ENCODE measurements around the gene RAD52. TPM values are rescaled to one million over a fixed set of nuclear protein-coding genes. Genes with fewer than 3 reads are reported as not detected.

Gene RAD52
- polyA plus RNA-seq, 1 donor: 27.9 TPM

- DNase-seq: no peak
- Histone ChIP-seq H3K4me1 (ENCODE audit: control insufficient read depth, insufficient read depth, low read length) (no peaks in the 10 kb centered on the region), H3K9me3 (ENCODE audit: control insufficient read depth, low read depth, low read length) (no peaks in the 10 kb centered on the region), H3K27ac (ENCODE audit: low read length) (no peak overlapping the region), H3K4me3 (ENCODE audit: low read length) (no peak overlapping the region), H3K27me3 (ENCODE audit: control insufficient read depth, insufficient read depth, low read length) (no peaks in the 10 kb centered on the region), H3K36me3 (ENCODE audit: control insufficient read depth, insufficient read depth, low read length) (peaks cover 85% of the 10 kb centered on the region)
- WGBS (ENCODE audit: insufficient coverage, low lambda C conversion rate): 80% methylated on average over 1 of the region's 9 CpGs
Measured at GRCh38 chr12:905261-906031, 44.0 kb downstream of the RAD52 start.

DNA sequence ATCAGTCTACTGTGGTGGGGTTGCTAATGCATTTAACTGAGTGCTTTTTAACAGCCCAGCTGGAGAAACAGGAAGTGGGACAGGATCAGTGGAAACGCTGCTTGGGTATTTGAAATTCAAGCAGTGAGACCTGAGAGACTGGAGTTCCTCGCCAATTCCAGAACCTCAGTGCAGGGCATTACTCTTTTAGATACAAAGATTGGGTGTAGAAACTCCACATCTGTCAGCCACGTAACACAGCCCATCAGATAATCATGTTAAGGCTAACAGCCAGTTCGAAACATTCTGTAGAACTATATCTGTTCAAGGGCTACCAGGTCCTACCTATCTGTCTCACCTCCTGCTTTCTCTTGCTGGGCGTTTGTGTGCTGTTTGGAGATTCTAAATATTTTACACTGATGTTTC, 45.5 kb downstream of the RAD52 start:
- no peak overlapping the region for H3K27ac ChIP-seq (ENCODE audit: low read length)
- no peaks in the 10 kb centered on the region for H3K27me3 ChIP-seq (ENCODE audit: control insufficient read depth, insufficient read depth, low read length)
- DNase-seq: no peak
- WGBS (ENCODE audit: insufficient coverage, low lambda C conversion rate): no CpG with 5 or more reads among the region's 5 CpGs
- H3K4me1 ChIP-seq (ENCODE audit: control insufficient read depth, insufficient read depth, low read length): no peaks in the 10 kb centered on the region
- peaks cover 87% of the 10 kb centered on the region for H3K36me3 ChIP-seq (ENCODE audit: control insufficient read depth, insufficient read depth, low read length)
- no peaks in the 10 kb centered on the region for H3K9me3 ChIP-seq (ENCODE audit: control insufficient read depth, low read depth, low read length)
- no peak overlapping the region for H3K4me3 ChIP-seq (ENCODE audit: low read length)

DNA sequence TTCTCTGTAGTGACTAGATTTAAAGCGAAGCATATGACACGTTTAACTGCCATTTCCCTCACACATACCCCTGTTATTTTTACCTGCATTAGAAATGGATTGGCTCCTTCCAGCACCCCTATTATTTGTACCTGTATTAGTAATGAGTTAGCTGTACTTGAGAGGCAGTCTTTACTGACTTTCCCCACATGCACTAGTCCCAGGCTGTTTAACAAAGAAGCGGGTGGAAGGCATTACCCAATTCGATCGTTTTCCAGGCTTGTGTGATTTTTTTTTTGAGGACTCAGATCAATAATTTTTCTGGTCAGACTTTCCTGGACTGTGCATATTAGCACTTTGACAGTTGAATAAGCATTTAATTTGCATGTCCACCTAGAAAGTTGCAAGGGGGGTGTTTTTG, 46.4 kb downstream of the RAD52 start:
- no peak overlapping the region for H3K27ac ChIP-seq (ENCODE audit: low read length)
- DNase-seq: no peak
- no peaks in the 10 kb centered on the region for H3K9me3 ChIP-seq (ENCODE audit: control insufficient read depth, low read depth, low read length)
- H3K4me3 ChIP-seq (ENCODE audit: low read length): no peak overlapping the region
- H3K4me1 ChIP-seq (ENCODE audit: control insufficient read depth, insufficient read depth, low read length): no peaks in the 10 kb centered on the region
- no CpG with 5 or more reads among the region's 5 CpGs for WGBS (ENCODE audit: insufficient coverage, low lambda C conversion rate)
- H3K36me3 ChIP-seq (ENCODE audit: control insufficient read depth, insufficient read depth, low read length): peaks cover 84% of the 10 kb centered on the region
- H3K27me3 ChIP-seq (ENCODE audit: control insufficient read depth, insufficient read depth, low read length): no peaks in the 10 kb centered on the region

GRCh38 chr12:902581-902980, 46.9 kb downstream of the RAD52 start:
- Histone ChIP-seq H3K4me3 (ENCODE audit: low read length) (no peak overlapping the region), H3K27me3 (ENCODE audit: control insufficient read depth, insufficient read depth, low read length) (no peaks in the 10 kb centered on the region), H3K4me1 (ENCODE audit: control insufficient read depth, insufficient read depth, low read length) (no peaks in the 10 kb centered on the region), H3K9me3 (ENCODE audit: control insufficient read depth, low read depth, low read length) (no peaks in the 10 kb centered on the region), H3K27ac (ENCODE audit: low read length) (no peak overlapping the region), H3K36me3 (ENCODE audit: control insufficient read depth, insufficient read depth, low read length) (peaks cover 84% of the 10 kb centered on the region)
- 86% methylated on average over 1 of the region's 3 CpGs for WGBS (ENCODE audit: insufficient coverage, low lambda C conversion rate)
- no peak for DNase-seq

DNA sequence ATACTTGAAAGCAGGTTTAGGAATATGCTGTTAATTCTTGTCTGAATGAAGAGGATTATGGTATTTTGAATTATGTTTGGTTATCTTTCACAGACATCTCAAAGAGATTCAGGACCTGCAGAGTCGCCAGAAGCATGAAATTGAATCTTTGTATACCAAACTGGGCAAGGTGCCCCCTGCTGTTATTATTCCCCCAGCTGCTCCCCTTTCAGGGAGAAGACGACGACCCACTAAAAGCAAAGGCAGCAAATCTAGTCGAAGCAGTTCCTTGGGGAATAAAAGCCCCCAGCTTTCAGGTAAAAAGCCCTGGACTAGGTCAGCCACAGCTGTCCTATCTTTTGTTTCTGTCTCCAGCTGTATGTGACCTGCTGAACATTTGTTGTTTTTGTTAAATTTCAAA, 52.1 kb downstream of the RAD52 start:
- H3K27ac ChIP-seq (ENCODE audit: low read length): no peak overlapping the region
- no peak overlapping the region for H3K4me3 ChIP-seq (ENCODE audit: low read length)
- WGBS (ENCODE audit: insufficient coverage, low lambda C conversion rate): no CpG with 5 or more reads among the region's 4 CpGs
- no peaks in the 10 kb centered on the region for H3K9me3 ChIP-seq (ENCODE audit: control insufficient read depth, low read depth, low read length)
- no peaks in the 10 kb centered on the region for H3K27me3 ChIP-seq (ENCODE audit: control insufficient read depth, insufficient read depth, low read length)
- H3K4me1 ChIP-seq (ENCODE audit: control insufficient read depth, insufficient read depth, low read length): no peaks in the 10 kb centered on the region
- no peak for DNase-seq
- peaks cover 76% of the 10 kb centered on the region for H3K36me3 ChIP-seq (ENCODE audit: control insufficient read depth, insufficient read depth, low read length)

GRCh38 chr12:896031-896430, 53.5 kb downstream of the RAD52 start:
- DNase-seq: no peak
- 100% methylated on average over 1 of the region's 4 CpGs for WGBS (ENCODE audit: insufficient coverage, low lambda C conversion rate)
- H3K27me3 ChIP-seq (ENCODE audit: control insufficient read depth, insufficient read depth, low read length): no peaks in the 10 kb centered on the region
- peaks cover 69% of the 10 kb centered on the region for H3K36me3 ChIP-seq (ENCODE audit: control insufficient read depth, insufficient read depth, low read length)
- no peaks in the 10 kb centered on the region for H3K9me3 ChIP-seq (ENCODE audit: control insufficient read depth, low read depth, low read length)
- H3K4me1 ChIP-seq (ENCODE audit: control insufficient read depth, insufficient read depth, low read length): no peaks in the 10 kb centered on the region
- no peak overlapping the region for H3K4me3 ChIP-seq (ENCODE audit: low read length)
- H3K27ac ChIP-seq (ENCODE audit: low read length): no peak overlapping the region

- Histone ChIP-seq H3K9me3 (ENCODE audit: control insufficient read depth, low read depth, low read length) (no peaks in the 10 kb centered on the region), H3K27me3 (ENCODE audit: control insufficient read depth, insufficient read depth, low read length) (no peaks in the 10 kb centered on the region), H3K4me3 (ENCODE audit: low read length) (no peak overlapping the region), H3K4me1 (ENCODE audit: control insufficient read depth, insufficient read depth, low read length) (no peaks in the 10 kb centered on the region), H3K36me3 (ENCODE audit: control insufficient read depth, insufficient read depth, low read length) (peaks cover 66% of the 10 kb centered on the region), H3K27ac (ENCODE audit: low read length) (no peak overlapping the region)
- DNase-seq: no peak
Measured at GRCh38 chr12:894226-894625, 55.3 kb downstream of the RAD52 start.

GRCh38 chr12:886206-886605, 63.3 kb downstream of the RAD52 start:
- WGBS (ENCODE audit: insufficient coverage, low lambda C conversion rate): 100% methylated on average over 1 of the region's 2 CpGs

DNA sequence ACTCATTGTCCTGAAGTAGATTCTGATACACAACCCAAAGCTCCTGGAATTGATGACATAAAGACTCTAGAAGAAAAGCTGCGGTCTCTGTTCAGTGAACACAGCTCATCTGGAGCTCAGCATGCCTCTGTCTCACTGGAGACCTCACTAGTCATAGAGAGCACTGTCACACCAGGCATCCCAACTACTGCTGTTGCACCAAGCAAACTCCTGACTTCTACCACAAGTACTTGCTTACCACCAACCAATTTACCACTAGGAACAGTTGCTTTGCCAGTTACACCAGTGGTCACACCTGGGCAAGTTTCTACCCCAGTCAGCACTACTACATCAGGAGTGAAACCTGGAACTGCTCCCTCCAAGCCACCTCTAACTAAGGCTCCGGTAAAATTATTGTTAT, 63.8 kb downstream of the RAD52 start:
- no peaks in the 10 kb centered on the region for H3K27me3 ChIP-seq (ENCODE audit: control insufficient read depth, insufficient read depth, low read length)
- no CpG with 5 or more reads among the region's 2 CpGs for WGBS (ENCODE audit: insufficient coverage, low lambda C conversion rate)
- peaks cover 89% of the 10 kb centered on the region for H3K36me3 ChIP-seq (ENCODE audit: control insufficient read depth, insufficient read depth, low read length)
- no peak overlapping the region for H3K4me3 ChIP-seq (ENCODE audit: low read length)
- H3K27ac ChIP-seq (ENCODE audit: low read length): no peak overlapping the region
- DNase-seq: no peak
- H3K9me3 ChIP-seq (ENCODE audit: control insufficient read depth, low read depth, low read length): no peaks in the 10 kb centered on the region
- H3K4me1 ChIP-seq (ENCODE audit: control insufficient read depth, insufficient read depth, low read length): no peaks in the 10 kb centered on the region

More at GRCh38 chr12:886206-886605, 63.3 kb downstream of the RAD52 start:
- H3K4me1 ChIP-seq (ENCODE audit: control insufficient read depth, insufficient read depth, low read length): no peaks in the 10 kb centered on the region
- DNase-seq: no peak
- no peaks in the 10 kb centered on the region for H3K9me3 ChIP-seq (ENCODE audit: control insufficient read depth, low read depth, low read length)
- no peak overlapping the region for H3K27ac ChIP-seq (ENCODE audit: low read length)
- H3K27me3 ChIP-seq (ENCODE audit: control insufficient read depth, insufficient read depth, low read length): no peaks in the 10 kb centered on the region
- peaks cover 84% of the 10 kb centered on the region for H3K36me3 ChIP-seq (ENCODE audit: control insufficient read depth, insufficient read depth, low read length)
- H3K4me3 ChIP-seq (ENCODE audit: low read length): no peak overlapping the region

DNA sequence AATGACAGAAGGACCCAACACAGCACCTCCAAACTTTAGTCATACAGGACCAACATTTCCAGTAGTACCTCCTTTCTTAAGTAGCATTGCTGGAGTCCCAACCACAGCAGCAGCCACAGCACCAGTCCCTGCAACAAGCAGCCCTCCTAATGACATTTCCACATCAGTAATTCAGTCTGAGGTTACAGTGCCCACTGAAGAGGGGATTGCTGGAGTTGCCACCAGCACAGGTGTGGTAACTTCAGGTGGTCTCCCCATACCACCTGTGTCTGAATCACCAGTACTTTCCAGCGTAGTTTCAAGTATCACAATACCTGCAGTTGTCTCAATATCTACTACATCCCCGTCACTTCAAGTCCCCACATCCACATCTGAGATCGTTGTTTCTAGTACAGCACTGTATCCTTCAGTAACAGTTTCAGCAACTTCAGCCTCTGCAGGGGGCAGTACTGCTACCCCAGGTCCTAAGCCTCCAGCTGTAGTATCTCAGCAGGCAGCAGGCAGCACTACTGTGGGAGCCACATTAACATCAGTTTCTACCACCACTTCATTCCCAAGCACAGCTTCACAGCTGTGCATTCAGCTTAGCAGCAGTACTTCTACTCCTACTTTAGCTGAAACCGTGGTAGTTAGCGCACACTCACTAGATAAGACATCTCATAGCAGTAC, 64.6 kb downstream of the RAD52 start:
- DNase-seq: no peak
- Histone ChIP-seq H3K36me3 (ENCODE audit: control insufficient read depth, insufficient read depth, low read length) (peaks cover 88% of the 10 kb centered on the region), H3K27me3 (ENCODE audit: control insufficient read depth, insufficient read depth, low read length) (no peaks in the 10 kb centered on the region), H3K4me3 (ENCODE audit: low read length) (no peak overlapping the region), H3K27ac (ENCODE audit: low read length) (no peak overlapping the region), H3K9me3 (ENCODE audit: control insufficient read depth, low read depth, low read length) (no peaks in the 10 kb centered on the region), H3K4me1 (ENCODE audit: control insufficient read depth, insufficient read depth, low read length) (no peaks in the 10 kb centered on the region)
- WGBS (ENCODE audit: insufficient coverage, low lambda C conversion rate): 100% methylated on average over 1 of the region's 5 CpGs

GRCh38 chr12:880656-881055, 68.8 kb downstream of the RAD52 start:
- H3K36me3 ChIP-seq (ENCODE audit: control insufficient read depth, insufficient read depth, low read length): peaks cover 72% of the 10 kb centered on the region

More at GRCh38 chr12:880656-881055, 68.8 kb downstream of the RAD52 start:
- WGBS (ENCODE audit: insufficient coverage, low lambda C conversion rate): 80% methylated on average over 3 of the region's 4 CpGs
- H3K4me3 ChIP-seq (ENCODE audit: low read length): no peak overlapping the region
- DNase-seq: no peak
- no peaks in the 10 kb centered on the region for H3K9me3 ChIP-seq (ENCODE audit: control insufficient read depth, low read depth, low read length)
- no peak overlapping the region for H3K27ac ChIP-seq (ENCODE audit: low read length)
- H3K4me1 ChIP-seq (ENCODE audit: control insufficient read depth, insufficient read depth, low read length): no peaks in the 10 kb centered on the region
- H3K27me3 ChIP-seq (ENCODE audit: control insufficient read depth, insufficient read depth, low read length): no peaks in the 10 kb centered on the region
